ENCODE data around the gene THADA.

Gene THADA

DNA sequence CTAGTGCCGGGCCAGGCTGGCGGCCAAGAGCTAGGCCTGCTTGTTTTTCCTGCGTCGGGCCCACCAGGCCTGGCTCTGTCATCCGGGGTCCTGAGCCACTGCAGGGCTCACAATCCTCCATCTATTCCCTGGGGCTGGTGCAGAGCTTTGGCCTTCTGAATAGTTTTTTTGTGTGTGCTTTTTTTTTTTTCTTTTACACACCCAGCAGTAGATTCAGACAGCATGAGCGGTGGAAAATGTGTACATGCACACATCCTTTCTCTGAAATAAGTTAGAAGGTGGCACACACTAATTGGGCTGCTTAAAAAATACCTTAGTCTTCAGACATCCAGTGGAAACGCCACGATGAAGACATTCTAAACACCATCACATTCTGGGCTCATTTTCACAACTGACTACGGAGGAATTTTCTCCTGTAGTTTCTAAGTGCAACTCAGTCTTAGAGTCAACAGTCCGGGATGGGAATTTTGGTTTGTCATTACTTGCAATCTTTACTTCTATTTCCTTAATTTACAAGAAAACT lies 375.5 kb downstream of the THADA start:
- no peak for DNase-seq

- peak; percentile 61 to 73 for DNase-seq
Observed at GRCh38 chr2:43219383-43220228, 376.2 kb downstream of the THADA start.

DNA sequence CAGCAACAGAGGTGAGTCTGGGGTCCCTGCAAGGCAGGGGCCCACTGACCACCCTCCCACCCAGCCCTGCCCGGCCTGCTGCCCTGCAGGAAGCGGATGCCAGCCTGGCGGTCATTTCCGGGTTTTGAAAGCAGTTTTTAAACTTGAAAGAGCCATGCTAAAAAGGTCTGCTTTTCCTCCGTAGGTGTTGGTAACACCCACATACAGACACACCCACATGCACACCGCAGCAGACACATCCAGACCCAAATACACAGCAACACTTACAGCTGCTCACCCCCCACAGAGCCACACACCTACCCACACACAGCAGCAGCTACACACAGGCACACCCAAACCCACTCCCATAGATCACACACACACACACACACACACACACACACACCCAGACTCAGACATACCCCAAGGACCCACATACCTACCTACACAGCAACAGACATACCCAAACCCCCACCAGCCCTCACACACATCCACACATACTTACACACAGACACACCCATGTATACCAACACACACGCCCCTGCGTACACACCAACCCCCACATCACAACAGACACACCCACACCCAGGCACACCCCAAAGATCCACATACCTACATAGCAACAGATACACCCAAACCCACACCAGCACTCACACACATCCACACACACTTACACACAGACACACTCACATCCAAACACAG lies 377.0 kb downstream of the THADA start:
- peak in 1 of 2 experiments; percentile 45 for DNase-seq

DNA sequence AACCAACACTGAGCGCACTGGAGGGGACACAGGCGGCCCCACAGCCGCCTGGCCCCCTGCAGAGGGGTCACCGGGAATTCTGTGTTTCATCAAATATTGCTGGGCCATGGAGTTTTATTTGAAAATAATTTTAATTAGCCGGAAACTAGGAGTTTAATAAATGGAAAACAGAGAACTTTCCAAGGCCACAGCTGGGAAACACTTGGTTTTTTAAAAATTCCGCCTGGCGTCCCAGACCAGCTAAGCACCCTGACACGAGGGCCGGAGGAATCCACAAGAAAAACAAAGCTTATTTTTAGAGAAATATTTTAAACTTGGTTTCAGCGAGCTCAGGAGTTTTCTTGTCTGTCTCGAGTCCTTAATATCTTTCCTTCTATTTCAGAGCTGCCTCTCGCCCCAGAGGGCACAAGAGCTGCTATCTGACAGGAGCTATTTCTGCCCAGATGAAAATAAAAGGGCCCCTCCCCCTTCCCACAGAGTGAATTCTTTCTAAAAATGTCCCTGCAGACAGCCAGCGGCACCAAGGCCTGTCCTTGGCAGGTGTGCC lies 377.6 kb downstream of the THADA start:
- peak in 1 of 2 experiments; percentile 45 for DNase-seq

- DNase-seq: no peak
Observed at GRCh38 chr2:43217228-43218154, 378.3 kb downstream of the THADA start.

GRCh38 chr2:43216629-43217028 lies 379.2 kb downstream of the THADA start:
- DNase-seq: no peak

DNA sequence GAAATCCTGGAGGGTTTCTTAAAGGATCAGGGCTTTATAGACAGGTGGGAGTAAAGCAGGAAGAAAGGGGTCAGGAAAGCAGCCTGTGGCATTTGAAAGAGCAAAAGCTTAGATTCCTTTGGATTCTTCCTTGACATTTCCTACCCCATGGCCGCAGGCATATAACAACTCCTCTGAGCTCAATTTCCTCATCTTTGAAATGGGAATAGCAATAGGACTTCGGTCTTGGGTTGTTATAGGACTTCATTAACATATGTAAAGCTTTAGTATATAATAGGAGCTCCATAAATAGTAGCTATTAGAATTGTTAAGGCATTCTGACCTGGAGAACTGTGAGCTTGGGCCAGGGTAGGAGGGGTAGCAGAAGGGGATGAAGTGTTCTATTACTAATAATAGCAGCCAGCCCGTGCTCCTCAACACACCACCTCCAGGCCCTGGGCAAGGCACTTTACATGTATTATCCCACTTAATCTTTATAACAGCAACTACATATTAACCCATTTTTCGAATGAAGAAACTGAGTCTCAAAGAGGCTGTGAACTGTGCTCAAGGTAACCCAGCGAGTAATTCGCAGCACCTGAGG lies 380.1 kb downstream of the THADA start:
- DNase-seq: no peak

- no peak for DNase-seq
Observed at GRCh38 chr2:43214253-43214652, 381.6 kb downstream of the THADA start.

DNA sequence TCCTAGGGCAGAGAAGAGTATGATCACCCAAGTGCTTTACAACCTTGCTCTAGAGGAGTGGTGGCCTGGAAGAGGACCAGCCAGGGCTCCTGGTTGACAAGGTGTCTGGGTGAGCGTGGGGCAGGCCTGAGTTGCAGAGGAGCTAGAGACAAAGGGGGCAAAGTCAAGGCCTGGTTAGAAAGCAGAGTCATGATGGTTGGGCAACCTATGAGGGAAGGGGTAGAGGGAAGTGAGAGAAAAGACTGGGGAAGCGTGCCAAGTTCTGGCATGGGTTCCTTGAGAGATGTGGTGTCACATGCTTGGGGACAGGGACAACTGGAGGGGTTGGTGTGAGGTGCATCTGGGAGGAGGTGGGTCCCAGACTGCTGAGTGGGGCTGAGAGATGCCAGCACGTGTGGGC lies 382.9 kb downstream of the THADA start:
- no peak for DNase-seq

DNA sequence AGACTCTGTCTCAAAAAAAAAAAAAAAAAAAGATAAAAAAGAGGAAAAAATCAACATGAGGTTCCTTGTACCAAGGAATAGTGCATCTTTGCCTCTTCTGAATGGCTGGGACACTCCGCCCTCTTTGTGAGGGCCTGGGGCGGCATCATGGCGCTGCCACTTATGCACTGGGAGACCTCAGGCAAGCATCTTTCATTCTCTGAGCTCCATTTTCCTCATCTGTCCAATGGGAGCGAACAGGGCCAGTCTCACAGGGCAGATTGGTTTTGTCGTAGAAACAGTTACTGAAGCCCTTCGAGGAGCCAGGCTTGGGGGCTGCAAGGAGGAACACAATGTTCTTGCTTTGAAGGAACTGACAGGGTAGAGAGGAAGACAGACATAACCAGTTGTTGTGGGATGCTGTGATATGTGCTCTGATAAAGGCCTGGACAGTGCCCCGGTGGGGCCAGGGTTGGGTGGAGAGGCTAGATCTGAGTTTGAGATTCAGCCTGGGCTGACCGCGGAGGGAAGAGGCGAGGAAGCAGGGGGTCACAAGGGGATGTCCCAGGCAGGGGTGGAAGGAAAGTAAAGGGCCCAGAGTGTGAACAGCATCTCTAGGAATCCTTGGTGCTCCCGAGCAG lies 383.5 kb downstream of the THADA start:
- no peak for DNase-seq

DNA sequence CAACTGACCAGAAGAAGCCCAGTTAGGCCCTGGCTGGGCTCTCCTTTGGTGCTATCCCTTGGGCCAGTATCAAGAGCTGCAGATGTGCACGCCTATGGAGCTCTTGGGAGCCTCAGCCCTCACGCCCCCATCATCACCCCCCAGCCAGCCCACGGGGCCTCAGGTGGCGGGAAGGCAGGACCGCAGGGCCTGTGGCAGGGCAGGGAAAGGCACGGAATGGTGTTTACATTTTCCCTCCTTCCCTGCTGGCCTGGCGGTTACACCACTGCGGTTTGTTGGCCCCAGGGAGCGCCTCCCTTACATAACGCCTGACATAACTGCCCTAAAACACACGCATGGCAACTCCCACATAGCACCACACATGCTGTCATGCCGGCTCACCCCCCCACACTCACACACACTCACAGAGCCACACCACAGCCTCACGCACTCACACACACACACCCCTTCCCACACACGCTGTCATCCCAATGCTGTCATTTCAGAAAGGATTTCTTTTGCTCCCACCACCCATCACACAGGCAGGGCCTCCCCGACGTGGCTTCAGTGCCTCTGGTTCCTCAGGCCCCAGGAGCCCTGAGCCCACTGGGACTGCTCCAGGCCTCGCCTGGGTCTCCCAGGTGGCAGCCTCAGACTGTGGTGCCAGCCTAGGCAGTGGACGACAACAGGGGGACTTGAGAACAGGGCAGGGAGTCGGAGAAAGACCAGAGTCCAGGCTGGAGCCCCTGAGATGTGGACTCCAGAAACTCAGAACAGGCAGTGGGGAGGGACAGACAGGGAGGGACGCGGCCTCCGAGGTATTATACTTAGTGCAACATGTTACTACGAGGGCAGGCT lies 385.2 kb downstream of the THADA start:
- DNase-seq: peak in 1 of 2 experiments; percentile 48

GRCh38 chr2:43210125-43210466 lies 385.7 kb downstream of the THADA start:
- no peak for DNase-seq

DNA sequence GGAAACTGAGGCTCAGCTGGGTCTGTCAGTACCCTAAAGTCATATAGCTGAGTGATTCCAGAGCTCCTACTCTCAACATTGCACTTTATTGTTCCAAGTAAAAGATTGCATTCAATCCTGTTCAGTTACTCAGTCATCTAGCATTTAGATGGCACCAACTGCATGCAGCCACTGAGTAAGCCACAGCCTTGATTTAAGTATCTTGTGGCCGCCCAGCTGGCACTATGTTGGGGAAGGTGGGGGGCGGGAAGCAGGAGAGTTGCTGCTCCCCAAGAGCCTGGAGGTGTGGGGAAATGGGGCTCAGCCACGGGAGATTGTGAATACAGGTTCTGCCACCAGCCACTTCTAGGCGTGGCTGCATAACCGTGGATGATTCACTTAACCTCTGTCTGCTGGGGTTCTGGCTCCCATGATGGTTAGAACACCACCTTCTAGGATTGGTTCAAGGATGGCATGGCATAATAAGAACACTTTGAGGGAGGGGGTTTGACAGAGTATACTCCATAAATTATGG lies 386.6 kb downstream of the THADA start:
- DNase-seq: no peak

DNA sequence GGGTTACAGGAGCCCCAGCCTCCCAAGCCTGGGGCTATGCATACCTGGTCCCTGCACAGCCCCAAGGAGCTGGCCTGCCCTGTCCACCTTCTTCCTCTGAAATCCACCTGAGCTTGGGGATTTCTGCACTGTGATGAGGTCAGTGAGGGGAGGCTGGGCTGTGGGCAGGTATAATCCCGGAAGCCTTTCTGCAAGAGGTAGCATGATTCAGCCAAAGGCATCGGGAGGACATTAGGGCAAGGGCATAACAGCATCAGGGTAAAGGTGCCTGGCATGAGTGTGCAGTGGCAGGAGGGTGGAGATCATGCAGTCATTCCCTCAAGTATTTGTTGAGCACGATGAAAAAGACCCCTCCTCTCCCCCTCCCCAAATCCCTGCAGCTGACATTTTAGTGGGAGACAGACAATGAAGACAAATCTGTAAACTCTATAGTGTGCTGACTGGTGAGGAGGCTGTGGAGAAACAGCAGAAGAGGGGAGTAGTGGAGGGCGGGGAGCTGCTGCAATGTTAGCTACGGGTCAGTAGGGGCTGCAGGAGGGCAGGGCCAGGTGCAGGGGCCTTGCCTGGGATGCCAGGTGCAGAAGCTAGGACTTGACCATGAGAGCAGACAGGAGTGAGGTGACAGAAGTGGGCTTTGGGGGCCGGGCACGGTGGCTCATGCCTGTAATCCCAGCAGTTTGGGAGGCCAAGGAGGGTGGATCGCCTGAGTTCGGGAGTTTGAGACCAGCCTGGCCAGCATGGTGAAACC lies 388.1 kb downstream of the THADA start:
- peak in 1 of 2 experiments; percentile 12 for DNase-seq

DNA sequence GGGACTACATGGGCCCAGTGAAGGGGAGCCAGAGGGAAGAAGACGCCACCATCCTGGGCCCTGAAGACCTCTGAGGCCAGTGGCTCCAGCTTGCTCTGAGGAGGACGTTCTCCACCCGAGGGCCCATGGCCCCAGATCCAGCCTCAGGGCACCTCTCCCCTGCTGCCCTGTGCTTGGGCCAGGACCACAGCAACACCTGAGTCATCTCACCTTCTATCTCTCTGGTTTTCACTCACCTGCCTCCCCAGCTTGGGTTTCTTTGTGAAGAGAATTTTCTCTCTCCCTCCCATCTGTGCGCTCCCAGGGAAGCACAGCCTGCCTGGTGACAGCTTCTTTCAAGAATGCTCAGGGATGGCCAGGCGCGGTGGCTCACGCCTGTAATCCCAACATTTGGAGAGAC lies 389.2 kb downstream of the THADA start:
- no peak for DNase-seq

DNA sequence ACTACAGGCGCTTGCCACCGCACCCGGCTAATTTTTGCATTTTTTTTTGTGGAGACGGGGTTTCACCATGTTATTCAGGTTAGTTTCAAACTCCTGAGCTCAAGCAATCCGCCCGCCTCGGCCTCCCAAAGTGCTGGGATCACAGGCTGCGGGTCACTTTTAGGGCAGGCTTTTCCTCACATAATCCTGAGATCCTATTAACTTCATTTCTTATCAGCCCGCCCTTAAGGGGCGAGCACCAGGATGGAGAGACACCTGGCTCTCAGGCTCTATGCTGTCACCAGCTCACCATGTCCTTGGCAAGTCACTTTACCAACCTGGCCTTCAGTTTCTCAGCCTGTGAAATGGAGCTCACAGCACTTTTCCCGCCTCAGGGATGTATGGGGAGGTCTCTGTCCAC lies 392.5 kb downstream of the THADA start:
- no peak for DNase-seq

DNA sequence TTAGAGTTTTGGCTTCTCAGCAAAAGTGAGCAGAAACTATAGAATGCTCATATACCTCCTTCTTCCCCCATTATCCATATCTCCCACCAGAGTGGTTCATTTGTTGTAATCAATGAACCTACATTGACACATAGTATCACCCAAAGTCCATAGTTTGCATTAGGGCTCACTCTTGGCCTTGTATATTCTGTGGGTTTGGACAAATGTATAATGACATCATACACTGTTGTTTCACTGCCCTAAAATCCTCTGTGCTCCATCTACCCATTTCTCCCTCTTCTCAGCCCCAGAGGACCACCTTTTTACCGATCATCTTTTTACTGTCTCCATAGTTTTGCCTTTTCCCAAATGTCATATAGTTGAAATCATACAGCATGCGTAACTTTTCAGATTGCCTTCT lies 393.5 kb downstream of the THADA start:
- DNase-seq: no peak

DNA sequence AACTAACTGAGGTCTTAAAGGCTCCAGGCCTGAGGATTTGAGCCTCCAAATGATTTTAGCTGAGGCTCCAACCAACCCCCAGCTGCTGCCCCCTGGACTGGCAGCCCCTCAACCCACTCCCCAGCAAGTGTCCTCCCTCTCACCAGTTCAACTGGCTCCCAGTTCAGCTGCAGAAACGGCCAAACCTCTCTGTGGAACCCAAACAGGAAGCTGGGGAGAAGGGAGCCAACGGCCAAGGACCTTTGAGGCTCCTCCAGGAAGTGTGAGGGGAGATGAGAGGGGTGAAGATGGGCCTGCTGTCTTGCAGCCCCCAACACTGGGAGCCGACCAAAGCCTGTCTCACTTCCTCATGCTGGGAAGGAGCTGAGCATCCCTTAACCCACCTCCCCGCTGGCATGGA lies 394.3 kb downstream of the THADA start:
- no peak for DNase-seq

DNA sequence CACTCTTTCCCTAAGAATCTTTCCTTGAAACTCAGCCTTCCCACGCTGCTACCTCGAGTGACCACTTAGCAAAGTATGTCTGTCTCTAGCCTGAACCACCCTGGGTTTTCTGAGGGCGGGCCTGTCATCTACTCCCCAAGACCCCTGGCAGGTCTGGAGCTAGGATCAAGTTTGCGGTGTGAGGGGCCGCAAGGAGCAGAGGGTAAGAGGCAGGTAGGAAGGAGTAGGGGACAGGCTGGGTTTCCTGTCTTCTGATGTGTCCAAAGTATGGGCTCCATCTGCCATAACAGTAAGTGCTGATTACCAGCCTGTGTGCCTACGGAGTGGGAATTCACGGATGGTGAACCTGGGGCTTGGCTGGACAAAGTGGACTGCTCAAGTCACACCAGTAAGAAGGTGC lies 394.8 kb downstream of the THADA start:
- DNase-seq: no peak
